Body of pancreas (tissue), 4 donors: ENCODE measurements around the gene EOGT. TPM values are rescaled to one million over a fixed set of nuclear protein-coding genes. Genes with fewer than 3 reads are reported as not detected.

Source experiments
- ATAC-seq: fragments of 150-250 bp; one replicate; pipeline ENCODE4 v1.9.1; 2016
- DNase-seq, 4 donors: peaks; one replicate each; pipeline ENCODE4 v3.0.0-alpha.2; 2019
- H3K27ac ChIP-seq, 4 donors: fragments of 200-600 bp; sonication (generic); 1 replicate in 3 of 4; 2 replicates in 1 of 4; pipeline versions ENCODE4 v1.5.1 to v1.6.1; 2016 to 2019; ENCODE audit warnings: mild to moderate bottlenecking in 1 of 4, mixed read lengths in 1 of 4, moderate library complexity in 1 of 4
- H3K27me3 ChIP-seq, 2 donors: fragments of 200-600 bp; sonication (generic); one replicate each; pipeline ENCODE4 v1.6.0; 2016; ENCODE audit warnings: mild to moderate bottlenecking in 1 of 2
- H3K36me3 ChIP-seq, 2 donors: fragments of 200-600 bp; sonication (generic); replicated peaks in 1 of 2; 2 replicates each; pipeline ENCODE4 v1.5.1; 2016; ENCODE audit warnings: low read depth in 2 of 2; ENCODE audit not compliant: insufficient read depth in 1 of 2
- H3K4me1 ChIP-seq: fragments of 200-600 bp; sonication (generic); one replicate; pipeline ENCODE4 v1.6.0; 2016
- H3K4me3 ChIP-seq, 2 donors: fragments of 200-600 bp; sonication (generic); 1 replicate in 1 of 2; 2 replicates in 1 of 2; pipeline ENCODE4 v1.5.1; 2016 to 2019
- H3K9me3 ChIP-seq, 3 donors: fragments of 200-600 bp; sonication (generic); 1 replicate in 2 of 3; 2 replicates in 1 of 3; pipeline ENCODE4 v1.5.1; 2016
- POLR2A ChIP-seq, 3 donors: fragments of 450-650 bp; IDR thresholded peaks; one replicate each; pipeline ENCODE4 v1.6.1; 2016; ENCODE audit warnings: antibody characterized with exemption in 3 of 3, mild to moderate bottlenecking in 2 of 3
- WGBS, 2 donors: methylation state at CpG; one replicate each; pipeline ENCODE4 v1.1.5; 2017; 5-methylcytosine and 5-hydroxymethylcytosine counted together
- intact Hi-C: fragments of 100-400 bp; cut with DNase I; formaldehyde crosslinking; loops from one replicate; pipeline ENCODE4 v1.15.1; 2023
- total RNA-seq, 2 donors: library from RNA; depleted of rRNA; stranded (reverse); fragments of >200 nt; gene quantifications; one replicate each; pipeline ENCODE4 v1.1.0, GENCODE V29; 2016
- TF ChIP-seq, protein P1 (sequence below), 7 experiments: fragments of 450-650 bp in 4 of 7; fragments of 200-600 bp in 3 of 7; sonication (generic) in 3 of 7; IDR thresholded peaks; one replicate each; pipeline ENCODE4 v1.5.1; 2016 to 2019; ENCODE audit warnings: antibody characterized with exemption in 7 of 7

EOGT gene
- total RNA-seq, 2 donors from 2014 or later = 9.9 to 15.6 TPM

DNA sequence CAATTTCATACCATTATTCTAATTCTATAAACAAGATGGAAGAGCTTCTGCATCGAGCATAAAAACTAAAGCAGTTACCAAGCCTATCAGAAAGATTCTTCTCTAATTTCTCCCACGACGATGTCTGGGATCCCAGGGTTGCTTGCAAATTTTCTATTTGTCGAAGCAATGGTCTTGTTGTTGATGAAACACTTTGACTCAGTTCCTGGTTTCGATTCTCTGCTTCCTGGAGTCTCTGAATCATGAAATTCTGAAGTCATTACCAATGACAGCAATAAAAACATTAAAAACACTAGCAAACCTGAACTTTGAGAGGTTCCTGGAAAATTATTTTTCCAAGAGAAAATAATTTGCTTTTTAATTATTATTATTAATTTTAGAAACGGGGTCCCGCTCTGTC lies 20.0 kb upstream of the EOGT start:
- Histone ChIP-seq H3K27ac (no peak overlapping the region), H3K36me3 (peaks cover 7 to 30% of the 10 kb centered on the region in 2 donors)
- 86 to 93% methylated on average over 7 of the region's 7 CpGs for WGBS, 2 donors

DNA sequence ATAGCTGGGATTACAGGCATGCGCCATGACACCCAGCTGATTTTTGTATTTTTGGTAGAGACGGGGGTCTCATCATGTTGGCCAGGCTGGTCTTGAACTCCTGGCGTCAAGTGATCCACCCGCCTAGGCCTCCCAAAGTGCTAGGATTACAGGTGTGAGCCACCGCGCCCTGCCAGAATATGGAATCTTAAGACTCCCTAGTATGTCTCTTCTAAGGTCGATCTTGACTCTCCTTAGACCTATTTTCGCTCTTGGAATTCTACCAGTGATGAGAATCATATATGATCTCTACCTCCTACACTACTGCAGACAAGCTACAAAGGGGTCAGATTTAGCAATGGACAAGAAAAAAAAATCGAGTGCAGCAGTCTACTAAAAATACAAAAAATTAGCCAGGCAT lies 19.3 kb upstream of the EOGT start:
- Histone ChIP-seq H3K9me3 (no peaks in the 10 kb centered on the region), H3K27ac (no peak overlapping the region), H3K4me1 (no peaks in the 10 kb centered on the region), H3K4me3 (no peak overlapping the region), H3K27me3 (no peaks in the 10 kb centered on the region), H3K36me3 (peaks cover 7 to 34% of the 10 kb centered on the region in 2 donors)
- no peak for TF ChIP-seq POLR2A (IDR thresholded peaks at IDR 0.05)
- WGBS, 2 donors = 90 to 92% methylated on average over 9 of the region's 9 CpGs
- intact Hi-C loops = no loop called here
- DNase-seq (no peak), ATAC-seq (no peak)

More for the DNA sequence above, 20.0 kb upstream of the EOGT start:
- intact Hi-C loops = no loop called here
- Histone ChIP-seq H3K4me3 (no peak overlapping the region), H3K9me3 (no peaks in the 10 kb centered on the region), H3K27me3 (no peaks in the 10 kb centered on the region), H3K4me1 (no peaks in the 10 kb centered on the region)
- TF ChIP-seq, protein P1, sequence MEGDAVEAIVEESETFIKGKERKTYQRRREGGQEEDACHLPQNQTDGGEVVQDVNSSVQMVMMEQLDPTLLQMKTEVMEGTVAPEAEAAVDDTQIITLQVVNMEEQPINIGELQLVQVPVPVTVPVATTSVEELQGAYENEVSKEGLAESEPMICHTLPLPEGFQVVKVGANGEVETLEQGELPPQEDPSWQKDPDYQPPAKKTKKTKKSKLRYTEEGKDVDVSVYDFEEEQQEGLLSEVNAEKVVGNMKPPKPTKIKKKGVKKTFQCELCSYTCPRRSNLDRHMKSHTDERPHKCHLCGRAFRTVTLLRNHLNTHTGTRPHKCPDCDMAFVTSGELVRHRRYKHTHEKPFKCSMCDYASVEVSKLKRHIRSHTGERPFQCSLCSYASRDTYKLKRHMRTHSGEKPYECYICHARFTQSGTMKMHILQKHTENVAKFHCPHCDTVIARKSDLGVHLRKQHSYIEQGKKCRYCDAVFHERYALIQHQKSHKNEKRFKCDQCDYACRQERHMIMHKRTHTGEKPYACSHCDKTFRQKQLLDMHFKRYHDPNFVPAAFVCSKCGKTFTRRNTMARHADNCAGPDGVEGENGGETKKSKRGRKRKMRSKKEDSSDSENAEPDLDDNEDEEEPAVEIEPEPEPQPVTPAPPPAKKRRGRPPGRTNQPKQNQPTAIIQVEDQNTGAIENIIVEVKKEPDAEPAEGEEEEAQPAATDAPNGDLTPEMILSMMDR (IDR thresholded peaks at IDR 0.05) = no peak
- no peak for TF ChIP-seq POLR2A (IDR thresholded peaks at IDR 0.05)
- no peak for ATAC-seq
- no peak for DNase-seq

DNA sequence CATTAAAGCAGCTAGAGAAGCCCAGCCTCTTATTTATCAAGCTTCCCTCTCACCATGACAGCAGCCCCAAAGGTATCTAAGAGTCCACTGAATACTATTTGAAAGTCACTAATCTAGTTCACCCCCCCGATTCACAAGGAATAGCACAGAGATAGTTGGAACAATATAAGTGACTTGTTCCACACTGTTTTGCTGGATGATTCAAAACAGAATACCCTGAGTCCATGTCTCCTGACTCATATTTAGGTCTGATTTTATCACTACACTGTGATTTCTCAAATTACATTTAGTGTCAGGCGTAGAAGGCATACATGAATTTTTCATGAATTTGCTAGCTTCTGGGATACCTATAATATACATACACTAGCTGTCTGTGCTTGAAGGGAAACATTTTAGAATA lies 18.7 kb upstream of the EOGT start:
- Histone ChIP-seq H3K27me3 (no peaks in the 10 kb centered on the region), H3K4me3 (no peak overlapping the region), H3K9me3 (no peaks in the 10 kb centered on the region), H3K36me3 (peaks cover 9 to 35% of the 10 kb centered on the region in 2 donors), H3K4me1 (no peaks in the 10 kb centered on the region), H3K27ac (no peak overlapping the region)
- no peak for TF ChIP-seq POLR2A (IDR thresholded peaks at IDR 0.05)
- TF ChIP-seq, protein P1 (IDR thresholded peaks at IDR 0.05) = no peak
- ATAC-seq = no peak
- 87 to 98% methylated on average over 2 of the region's 2 CpGs for WGBS, 2 donors
- intact Hi-C loops = no loop called here
- no peak for DNase-seq

DNA sequence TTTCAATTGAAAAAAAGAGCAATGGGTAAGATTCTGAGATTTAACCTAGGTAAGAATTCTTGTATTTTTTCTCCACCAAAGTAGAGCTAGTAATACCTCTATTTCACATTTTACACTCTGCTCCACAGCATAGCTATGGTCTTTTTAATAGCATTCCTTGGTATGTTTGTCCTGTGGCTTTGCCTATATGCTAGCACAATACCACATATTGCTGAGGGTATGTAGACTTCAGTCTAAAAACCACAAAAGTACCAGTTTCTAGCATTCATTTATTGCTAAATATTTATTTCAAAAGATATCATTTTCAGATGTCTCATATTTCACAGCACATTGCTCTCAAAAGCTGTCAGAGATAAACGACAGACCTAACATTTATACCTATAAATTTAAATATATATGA lies 18.2 kb upstream of the EOGT start:
- H3K4me3 ChIP-seq = no peak overlapping the region
- TF ChIP-seq, protein P1 (IDR thresholded peaks at IDR 0.05) = no peak
- TF ChIP-seq POLR2A (IDR thresholded peaks at IDR 0.05) = no peak
- intact Hi-C loops = no loop called here
- ATAC-seq (no peak), DNase-seq (no peak)
- WGBS, 2 donors = 63 to 79% methylated on average over 1 of the region's 1 CpG
- H3K36me3 ChIP-seq = peaks cover 13 to 35% of the 10 kb centered on the region in 2 donors
- no peaks in the 10 kb centered on the region for H3K4me1 ChIP-seq
- no peak overlapping the region for H3K27ac ChIP-seq
- no peaks in the 10 kb centered on the region for H3K9me3 ChIP-seq
- H3K27me3 ChIP-seq = no peaks in the 10 kb centered on the region

DNA sequence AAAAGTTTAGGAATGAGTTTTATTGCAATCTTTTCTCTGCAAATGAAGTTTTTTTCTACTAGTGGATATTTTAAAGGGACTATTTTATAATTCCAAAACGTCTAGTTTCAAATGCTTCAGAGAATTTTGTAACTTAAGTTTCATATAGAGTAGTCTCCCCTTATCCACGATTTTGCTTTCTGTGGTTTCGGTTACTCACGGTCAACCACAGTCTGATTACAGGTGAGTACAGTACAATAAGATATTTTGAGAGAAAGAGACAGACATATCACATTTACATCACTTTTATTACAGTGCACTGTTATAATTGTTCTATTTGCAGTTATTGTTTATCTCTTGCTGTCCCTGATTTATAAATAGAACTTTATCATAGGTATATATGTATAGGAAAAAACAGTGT lies 7.4 kb upstream of the EOGT start:
- Histone ChIP-seq H3K27ac (no peak overlapping the region), H3K36me3 (peaks cover 13 to 15% of the 10 kb centered on the region in 2 donors), H3K27me3 (no peaks in the 10 kb centered on the region), H3K9me3 (no peaks in the 10 kb centered on the region), H3K4me1 (no peaks in the 10 kb centered on the region), H3K4me3 (no peak overlapping the region)
- ATAC-seq = no peak
- DNase-seq = no peak
- 58 to 66% methylated on average over 4 of the region's 4 CpGs for WGBS, 2 donors
- intact Hi-C loops = no loop called here
- TF ChIP-seq, protein P1 (IDR thresholded peaks at IDR 0.05) = no peak
- no peak for TF ChIP-seq POLR2A (IDR thresholded peaks at IDR 0.05)
